ENCODE results near the gene FBXO38. TPM values are rescaled to one million over a fixed set of nuclear protein-coding genes. Genes with fewer than 3 reads are reported as not detected.
A peak's percentile ranks its signal among the peaks of the same experiment; 100 is the strongest.

The FBXO38 gene
- polyA plus RNA-seq, 1 experiment: 40.9 TPM

DNA sequence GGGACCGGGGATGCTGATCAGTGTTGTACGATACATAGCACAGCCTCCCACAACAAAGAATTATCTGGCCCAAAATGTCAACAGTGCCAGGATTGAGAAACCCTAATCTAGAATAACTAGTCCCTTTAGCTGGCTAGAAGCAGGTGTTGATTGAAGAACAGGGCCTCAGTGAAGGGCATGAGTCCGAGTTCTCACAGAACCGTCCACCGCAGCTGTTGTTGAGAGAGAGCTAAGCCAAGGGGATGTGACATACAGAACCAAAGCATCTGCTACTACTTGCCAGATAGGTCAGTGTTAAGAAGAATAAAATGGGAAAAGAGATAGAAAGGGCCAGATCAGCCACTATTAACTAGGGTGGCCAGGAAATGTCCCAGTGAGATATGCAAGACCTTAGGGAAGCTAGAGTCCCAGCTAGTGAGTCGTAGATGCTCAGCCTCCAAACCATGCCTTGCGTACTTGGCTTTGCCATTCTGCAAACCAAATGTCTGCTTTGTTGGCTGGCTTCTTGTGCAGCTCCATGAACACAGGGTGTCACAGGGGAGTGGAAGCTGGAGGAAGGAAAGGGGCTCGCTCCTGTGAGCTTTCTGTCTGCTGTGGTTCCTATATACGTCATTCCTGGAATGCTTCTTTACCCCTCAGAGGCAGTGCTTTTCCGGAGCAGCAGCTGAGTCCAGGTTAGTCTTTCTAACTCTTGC, 68.9 kb downstream of the FBXO38 start:
- peaks cover 8% of the 10 kb centered on the region for H3K27me3 ChIP-seq (ENCODE audit: control insufficient read depth, insufficient read depth, low read length)
- no peak for DNase-seq (ENCODE audit: low read depth, low spot score)
- POLR2A ChIA-PET: no interaction called here
- CTCF ChIA-PET: interaction anchor here (0.6 to 2.9 kb wide), 5 partner anchors 8 to 504 kb away, joined by 3 to 20 read pairs (median 6); no protein-coding TSS in a partner anchor
- no peaks in the 10 kb centered on the region for H3K9me3 ChIP-seq (ENCODE audit: control insufficient read depth, insufficient read depth, low read length)
- no peak overlapping the region for H3K4me3 ChIP-seq (ENCODE audit: low read depth, low read length)
- TF ChIP-seq, protein P1, sequence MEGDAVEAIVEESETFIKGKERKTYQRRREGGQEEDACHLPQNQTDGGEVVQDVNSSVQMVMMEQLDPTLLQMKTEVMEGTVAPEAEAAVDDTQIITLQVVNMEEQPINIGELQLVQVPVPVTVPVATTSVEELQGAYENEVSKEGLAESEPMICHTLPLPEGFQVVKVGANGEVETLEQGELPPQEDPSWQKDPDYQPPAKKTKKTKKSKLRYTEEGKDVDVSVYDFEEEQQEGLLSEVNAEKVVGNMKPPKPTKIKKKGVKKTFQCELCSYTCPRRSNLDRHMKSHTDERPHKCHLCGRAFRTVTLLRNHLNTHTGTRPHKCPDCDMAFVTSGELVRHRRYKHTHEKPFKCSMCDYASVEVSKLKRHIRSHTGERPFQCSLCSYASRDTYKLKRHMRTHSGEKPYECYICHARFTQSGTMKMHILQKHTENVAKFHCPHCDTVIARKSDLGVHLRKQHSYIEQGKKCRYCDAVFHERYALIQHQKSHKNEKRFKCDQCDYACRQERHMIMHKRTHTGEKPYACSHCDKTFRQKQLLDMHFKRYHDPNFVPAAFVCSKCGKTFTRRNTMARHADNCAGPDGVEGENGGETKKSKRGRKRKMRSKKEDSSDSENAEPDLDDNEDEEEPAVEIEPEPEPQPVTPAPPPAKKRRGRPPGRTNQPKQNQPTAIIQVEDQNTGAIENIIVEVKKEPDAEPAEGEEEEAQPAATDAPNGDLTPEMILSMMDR (IDR thresholded peaks at IDR 0.05; ENCODE audit: low read depth, low read length): no peak
- no peak overlapping the region for H3K27ac ChIP-seq (ENCODE audit: low read depth, low read length)

- TF ChIP-seq, protein P1 (IDR thresholded peaks at IDR 0.05; ENCODE audit: low read depth, low read length): no peak
- DNase-seq (ENCODE audit: low read depth, low spot score): no peak
- Histone ChIP-seq H3K27ac (ENCODE audit: low read depth, low read length) (no peak overlapping the region), H3K27me3 (ENCODE audit: control insufficient read depth, insufficient read depth, low read length) (peaks cover 8% of the 10 kb centered on the region), H3K4me3 (ENCODE audit: low read depth, low read length) (no peak overlapping the region), H3K9me3 (ENCODE audit: control insufficient read depth, insufficient read depth, low read length) (no peaks in the 10 kb centered on the region)
- ChIA-PET CTCF (interaction anchor here (1.3 kb wide), 1 partner anchor 276 kb away, joined by 7 read pairs; no protein-coding TSS in a partner anchor), POLR2A (no interaction called here)
Observed at GRCh38 chr5:148454576-148454975, 70.8 kb downstream of the FBXO38 start.

GRCh38 chr5:148455185-148455584, 71.4 kb downstream of the FBXO38 start:
- TF ChIP-seq, protein P1 (IDR thresholded peaks at IDR 0.05; ENCODE audit: low read depth, low read length): no peak
- Histone ChIP-seq H3K9me3 (ENCODE audit: control insufficient read depth, insufficient read depth, low read length) (no peaks in the 10 kb centered on the region), H3K4me3 (ENCODE audit: low read depth, low read length) (no peak overlapping the region), H3K27me3 (ENCODE audit: control insufficient read depth, insufficient read depth, low read length) (peaks cover 8% of the 10 kb centered on the region), H3K27ac (ENCODE audit: low read depth, low read length) (no peak overlapping the region)
- POLR2A ChIA-PET: no interaction called here
- no peak for DNase-seq (ENCODE audit: low read depth, low spot score)
- CTCF ChIA-PET: no interaction called here

DNA sequence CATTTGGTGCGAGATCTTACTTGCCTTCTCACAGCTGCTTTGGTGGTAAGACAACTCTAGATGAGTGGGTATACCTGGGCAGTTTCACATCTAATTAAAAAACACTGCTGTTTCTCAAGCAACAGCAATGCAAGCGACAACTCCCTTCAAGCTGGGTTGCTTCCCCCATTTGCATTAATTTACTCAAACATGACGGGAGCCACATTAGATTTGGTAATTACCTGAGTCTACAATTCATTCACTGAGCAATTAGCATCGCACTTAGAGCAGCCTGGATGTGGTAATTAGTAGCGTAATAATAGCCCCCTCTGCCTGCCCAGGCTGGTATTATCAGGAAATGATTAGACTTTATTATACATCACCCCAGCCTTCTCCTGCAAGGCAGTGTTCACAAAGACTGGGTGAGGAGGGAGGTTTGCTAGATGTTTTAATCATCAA, 73.4 kb downstream of the FBXO38 start:
- no peak for DNase-seq (ENCODE audit: low read depth, low spot score)
- TF ChIP-seq, protein P1 (IDR thresholded peaks at IDR 0.05; ENCODE audit: low read depth, low read length): peak; percentile 49
- ChIA-PET CTCF (interaction anchor here (1.0 to 1.8 kb wide), 2 partner anchors 13 to 16 kb away, joined by 3 to 4 read pairs; no protein-coding TSS in a partner anchor), POLR2A (no interaction called here)
- Histone ChIP-seq H3K27me3 (ENCODE audit: control insufficient read depth, insufficient read depth, low read length) (peaks cover 8% of the 10 kb centered on the region), H3K9me3 (ENCODE audit: control insufficient read depth, insufficient read depth, low read length) (no peaks in the 10 kb centered on the region), H3K4me3 (ENCODE audit: low read depth, low read length) (no peak overlapping the region), H3K27ac (ENCODE audit: low read depth, low read length) (no peak overlapping the region)

Measured in AG04450 (cell line).